GM12874 (cell line): ENCODE measurements around the gene PAPOLA.

Source experiments
- TF ChIP-seq, protein P1 (sequence below): IDR thresholded peaks from 2 replicates; pipeline ENCODE4 v1.5.1; 2011; ENCODE audit warnings: low read depth, mild to moderate bottlenecking, control low read depth, low read length, moderate library complexity; ENCODE audit not compliant: insufficient read depth

The PAPOLA gene

DNA sequence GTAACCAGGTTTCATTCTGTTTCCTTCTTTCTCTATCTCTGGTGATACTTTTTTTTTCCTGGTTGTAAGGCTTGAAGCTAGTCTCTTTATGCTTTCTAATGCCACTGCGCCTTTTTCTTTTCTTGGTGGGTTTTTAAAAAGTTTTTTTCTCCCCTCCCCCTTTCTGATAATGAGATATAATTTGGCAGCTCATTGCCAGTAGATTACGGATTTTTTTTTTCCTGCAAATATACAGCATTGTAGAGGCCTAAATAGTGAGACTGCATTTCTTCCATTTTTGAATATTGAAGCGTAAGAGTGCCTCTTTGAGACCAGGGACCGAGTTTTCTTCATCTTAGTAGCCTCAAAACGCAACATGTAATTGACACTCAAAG is 1.1 kb downstream of the PAPOLA start:
- TF ChIP-seq, protein P1, sequence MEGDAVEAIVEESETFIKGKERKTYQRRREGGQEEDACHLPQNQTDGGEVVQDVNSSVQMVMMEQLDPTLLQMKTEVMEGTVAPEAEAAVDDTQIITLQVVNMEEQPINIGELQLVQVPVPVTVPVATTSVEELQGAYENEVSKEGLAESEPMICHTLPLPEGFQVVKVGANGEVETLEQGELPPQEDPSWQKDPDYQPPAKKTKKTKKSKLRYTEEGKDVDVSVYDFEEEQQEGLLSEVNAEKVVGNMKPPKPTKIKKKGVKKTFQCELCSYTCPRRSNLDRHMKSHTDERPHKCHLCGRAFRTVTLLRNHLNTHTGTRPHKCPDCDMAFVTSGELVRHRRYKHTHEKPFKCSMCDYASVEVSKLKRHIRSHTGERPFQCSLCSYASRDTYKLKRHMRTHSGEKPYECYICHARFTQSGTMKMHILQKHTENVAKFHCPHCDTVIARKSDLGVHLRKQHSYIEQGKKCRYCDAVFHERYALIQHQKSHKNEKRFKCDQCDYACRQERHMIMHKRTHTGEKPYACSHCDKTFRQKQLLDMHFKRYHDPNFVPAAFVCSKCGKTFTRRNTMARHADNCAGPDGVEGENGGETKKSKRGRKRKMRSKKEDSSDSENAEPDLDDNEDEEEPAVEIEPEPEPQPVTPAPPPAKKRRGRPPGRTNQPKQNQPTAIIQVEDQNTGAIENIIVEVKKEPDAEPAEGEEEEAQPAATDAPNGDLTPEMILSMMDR: no peak

- TF ChIP-seq, protein P1: no peak
These were observed 5.5 kb downstream of the PAPOLA start for GRCh38 chr14:96507723-96508122.

- TF ChIP-seq, protein P1: no peak
These were observed 6.7 kb downstream of the PAPOLA start for GRCh38 chr14:96508900-96509299.

- TF ChIP-seq, protein P1: no peak
These were observed 7.4 kb downstream of the PAPOLA start for GRCh38 chr14:96509457-96510090.

GRCh38 chr14:96511146-96511545 is 9.0 kb downstream of the PAPOLA start:
- TF ChIP-seq, protein P1: no peak

DNA sequence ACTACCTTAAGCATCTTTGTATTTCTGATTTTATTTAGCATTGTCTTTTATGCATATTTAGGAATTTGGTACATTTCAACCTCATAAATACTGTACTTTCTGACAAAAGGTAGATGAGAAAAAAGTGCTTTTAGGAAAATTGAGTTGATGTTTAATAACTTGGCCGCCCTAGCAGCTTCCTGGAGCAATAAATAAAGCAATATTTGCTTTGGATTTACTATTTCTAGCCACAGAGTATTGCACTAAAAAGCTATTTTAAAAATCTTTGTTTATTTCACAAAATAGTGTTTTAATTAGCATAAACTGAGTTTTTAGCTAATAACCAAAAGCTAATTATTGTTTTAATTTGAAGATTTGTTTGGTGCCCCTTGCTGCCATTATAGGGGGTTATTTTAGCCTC is 9.5 kb downstream of the PAPOLA start:
- TF ChIP-seq, protein P1: no peak

- TF ChIP-seq, protein P1: no peak
These were observed 9.9 kb downstream of the PAPOLA start for GRCh38 chr14:96512122-96512521.
